Astrocyte (in vitro differentiated cells and primary cell): Measurements from ENCODE around the gene NAA15. TPM values are rescaled to one million over a fixed set of nuclear protein-coding genes. Genes with fewer than 3 reads are reported as not detected.
"Not testable (repeated sequence)": the region's sequence is repeated elsewhere in the genome, so short reads cannot be mapped to it uniquely, and the experiment has no call there.

Source experiments
- DNase-seq: peaks from one replicate; pipeline ENCODE4 v3.0.0-alpha.2; 2010; ENCODE audit warnings: low read depth
- FAIRE-seq: peaks from 2 replicates; lab custom pipeline; 2011; peaks lifted over from hg19 to GRCh38; lab: Jason Lieb, UNC
- H2AFZ ChIP-seq: 2 replicates; pipeline ENCODE4 v1.6.0; 2012; ENCODE audit warnings: low read depth, low read length, inconsistent platforms
- H3K27ac ChIP-seq: 2 replicates; pipeline ENCODE4 v1.5.1; 2011; ENCODE audit warnings: low read depth, low read length, inconsistent platforms
- H3K27me3 ChIP-seq: 2 replicates; pipeline ENCODE4 v1.6.0; 2011; ENCODE audit warnings: low read length, inconsistent platforms; ENCODE audit not compliant: insufficient read depth
- H3K36me3 ChIP-seq: 2 replicates; pipeline ENCODE4 v1.5.1; 2011; ENCODE audit warnings: low read length, inconsistent platforms; ENCODE audit not compliant: insufficient read depth
- H3K4me1 ChIP-seq: 2 replicates; pipeline ENCODE4 v1.5.1; 2011; ENCODE audit warnings: low read length, inconsistent platforms; ENCODE audit not compliant: insufficient read depth
- H3K4me2 ChIP-seq: 2 replicates; pipeline ENCODE4 v1.6.0; 2012; ENCODE audit warnings: low read length, inconsistent platforms
- H3K4me3 ChIP-seq: 2 replicates; pipeline ENCODE4 v1.5.1; 2011; ENCODE audit warnings: low read depth, mild to moderate bottlenecking, low read length, inconsistent platforms; ENCODE audit not compliant: insufficient read depth
- H3K79me2 ChIP-seq: 2 replicates; pipeline ENCODE4 v1.6.0; 2012; ENCODE audit warnings: mild to moderate bottlenecking, low read length, inconsistent platforms; ENCODE audit not compliant: insufficient read depth
- H3K9ac ChIP-seq: 2 replicates; pipeline ENCODE4 v1.6.0; 2012; ENCODE audit warnings: mild to moderate bottlenecking, low read length, inconsistent platforms
- H3K9me3 ChIP-seq: 2 replicates; pipeline ENCODE4 v1.5.1; 2012; ENCODE audit warnings: low read depth, mild to moderate bottlenecking, low read length, inconsistent platforms; ENCODE audit not compliant: insufficient read depth
- H4K20me1 ChIP-seq: 2 replicates; pipeline ENCODE4 v1.6.0; 2012; ENCODE audit warnings: low read length, inconsistent platforms; ENCODE audit not compliant: insufficient read depth
- H3K27ac Mint-ChIP-seq: one replicate; pipeline ENCODE4 v1.8.0; 2021; ENCODE audit warnings: mild to moderate bottlenecking, mixed read lengths; ENCODE audit not compliant: unreplicated experiment
- H3K27me3 Mint-ChIP-seq: one replicate; pipeline ENCODE4 v1.8.0; 2021; ENCODE audit warnings: low read depth, mixed read lengths; ENCODE audit not compliant: unreplicated experiment
- H3K36me3 Mint-ChIP-seq: one replicate; pipeline ENCODE4 v1.8.0; 2021; ENCODE audit warnings: low read depth, mixed read lengths; ENCODE audit not compliant: unreplicated experiment
- H3K4me1 Mint-ChIP-seq: one replicate; pipeline ENCODE4 v1.8.0; 2021; ENCODE audit warnings: low read depth, mixed read lengths; ENCODE audit not compliant: unreplicated experiment
- H3K4me3 Mint-ChIP-seq: one replicate; pipeline ENCODE4 v1.8.0; 2021; ENCODE audit warnings: mild to moderate bottlenecking, moderate library complexity, mixed read lengths; ENCODE audit not compliant: unreplicated experiment
- H3K9me3 Mint-ChIP-seq: one replicate; pipeline ENCODE4 v1.8.0; 2021; ENCODE audit warnings: mild to moderate bottlenecking, mixed read lengths; ENCODE audit not compliant: unreplicated experiment
- EZH2 ChIP-seq: IDR thresholded peaks from 2 replicates; pipeline ENCODE4 v1.6.1; 2012; ENCODE audit warnings: mild to moderate bottlenecking, low read length, inconsistent platforms; ENCODE audit not compliant: insufficient read depth
- total RNA-seq: library from RNA; stranded (reverse); gene quantifications from 2 replicates; pipeline ENCODE4 v1.2.1, GENCODE V29; 2021
- TF ChIP-seq, protein P1 (sequence below): IDR thresholded peaks from 2 replicates; pipeline ENCODE4 v1.5.1; 2011; ENCODE audit warnings: low read depth, mild to moderate bottlenecking, inconsistent platforms, low read length, moderate library complexity; ENCODE audit not compliant: insufficient read depth

NAA15 gene
- total RNA-seq, 1 donor from 2014 or later: 64.5 TPM

DNA sequence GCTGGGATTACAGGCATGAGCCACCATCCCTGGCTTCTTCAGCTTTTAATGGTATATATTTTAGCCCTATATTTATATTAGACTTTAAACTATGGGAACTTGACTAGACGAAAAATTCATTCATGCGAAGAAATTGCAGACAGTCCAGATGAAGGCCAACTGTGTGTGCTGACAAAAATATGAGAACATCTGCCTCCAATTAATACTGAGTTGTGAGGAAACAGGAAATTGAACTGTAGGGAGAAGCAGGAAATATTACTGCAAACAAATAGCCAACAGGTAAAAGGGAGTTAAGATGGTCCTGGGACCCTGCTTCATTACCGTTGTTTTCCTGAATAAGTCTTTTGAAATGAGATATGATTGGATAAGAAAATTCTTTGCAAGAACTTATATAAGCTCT is 47.6 kb upstream of the NAA15 start:
- Mint-ChIP-seq H3K4me1 (peaks cover 6% of the 10 kb centered on the region), H3K4me3 (no peak overlapping the region), H3K9me3 (no peaks in the 10 kb centered on the region), H3K27ac (no peak overlapping the region), H3K36me3 (peaks cover under 1% of the 10 kb centered on the region), H3K27me3 (no peaks in the 10 kb centered on the region)
- Histone ChIP-seq H3K4me3 (no peak overlapping the region), H3K36me3 (no peaks in the 10 kb centered on the region), H3K27ac (no peak overlapping the region), H4K20me1 (no peaks in the 10 kb centered on the region), H3K9me3 (no peaks in the 10 kb centered on the region), H3K27me3 (no peaks in the 10 kb centered on the region), H2AFZ (no peak overlapping the region), H3K4me1 (peaks cover 5% of the 10 kb centered on the region), H3K9ac (no peak overlapping the region), H3K79me2 (no peaks in the 10 kb centered on the region), H3K4me2 (no peak overlapping the region)
- TF ChIP-seq, protein P1, sequence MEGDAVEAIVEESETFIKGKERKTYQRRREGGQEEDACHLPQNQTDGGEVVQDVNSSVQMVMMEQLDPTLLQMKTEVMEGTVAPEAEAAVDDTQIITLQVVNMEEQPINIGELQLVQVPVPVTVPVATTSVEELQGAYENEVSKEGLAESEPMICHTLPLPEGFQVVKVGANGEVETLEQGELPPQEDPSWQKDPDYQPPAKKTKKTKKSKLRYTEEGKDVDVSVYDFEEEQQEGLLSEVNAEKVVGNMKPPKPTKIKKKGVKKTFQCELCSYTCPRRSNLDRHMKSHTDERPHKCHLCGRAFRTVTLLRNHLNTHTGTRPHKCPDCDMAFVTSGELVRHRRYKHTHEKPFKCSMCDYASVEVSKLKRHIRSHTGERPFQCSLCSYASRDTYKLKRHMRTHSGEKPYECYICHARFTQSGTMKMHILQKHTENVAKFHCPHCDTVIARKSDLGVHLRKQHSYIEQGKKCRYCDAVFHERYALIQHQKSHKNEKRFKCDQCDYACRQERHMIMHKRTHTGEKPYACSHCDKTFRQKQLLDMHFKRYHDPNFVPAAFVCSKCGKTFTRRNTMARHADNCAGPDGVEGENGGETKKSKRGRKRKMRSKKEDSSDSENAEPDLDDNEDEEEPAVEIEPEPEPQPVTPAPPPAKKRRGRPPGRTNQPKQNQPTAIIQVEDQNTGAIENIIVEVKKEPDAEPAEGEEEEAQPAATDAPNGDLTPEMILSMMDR: no peak
- no peak for TF ChIP-seq EZH2
- no peak for FAIRE-seq
- DNase-seq: peak; percentile 41

GRCh38 chr4:139255581-139255980 is 45.7 kb upstream of the NAA15 start:
- not testable (repeated sequence) for FAIRE-seq, H3K4me1 Mint-ChIP-seq

GRCh38 chr4:139256349-139256748 is 45.0 kb upstream of the NAA15 start:
- Histone ChIP-seq H3K36me3 (no peaks in the 10 kb centered on the region), H3K9ac (no peak overlapping the region), H3K4me2 (no peak overlapping the region), H3K79me2 (no peaks in the 10 kb centered on the region), H4K20me1 (no peaks in the 10 kb centered on the region), H3K27ac (no peak overlapping the region), H3K27me3 (no peaks in the 10 kb centered on the region), H2AFZ (no peak overlapping the region), H3K4me1 (peaks cover 5% of the 10 kb centered on the region), H3K9me3 (no peaks in the 10 kb centered on the region), H3K4me3 (no peak overlapping the region)
- H3K4me3 Mint-ChIP-seq: no peak overlapping the region
- no peaks in the 10 kb centered on the region for H3K36me3 Mint-ChIP-seq
- no peak for FAIRE-seq
- no peaks in the 10 kb centered on the region for H3K9me3 Mint-ChIP-seq
- no peak for TF ChIP-seq EZH2
- TF ChIP-seq, protein P1: no peak
- DNase-seq: no peak
- peaks cover 6% of the 10 kb centered on the region for H3K4me1 Mint-ChIP-seq
- H3K27ac Mint-ChIP-seq: no peak overlapping the region
- H3K27me3 Mint-ChIP-seq: no peaks in the 10 kb centered on the region

More at GRCh38 chr4:139255581-139255980, 45.7 kb upstream of the NAA15 start:
- not testable (repeated sequence) for H3K27ac ChIP-seq, H3K9me3 ChIP-seq, H2AFZ ChIP-seq, H4K20me1 ChIP-seq, H3K9me3 Mint-ChIP-seq, H3K9ac ChIP-seq, DNase-seq, H3K27me3 ChIP-seq, H3K4me3 Mint-ChIP-seq, H3K36me3 Mint-ChIP-seq, H3K36me3 ChIP-seq, H3K4me1 ChIP-seq, H3K27me3 Mint-ChIP-seq, H3K4me3 ChIP-seq, H3K4me2 ChIP-seq, H3K79me2 ChIP-seq, H3K27ac Mint-ChIP-seq
